Activated CD8-positive, alpha-beta memory T cell treated with anti-CD3 and anti-CD28 coated beads, Interleukin-2, amount 50 U/mL, for 1 hour (primary cell): ENCODE results near the gene KIAA1217.

Experiments used
- DNase-seq: peaks from one replicate; pipeline ENCODE4 v3.0.0-alpha.2; 2020; ENCODE audit errors: extremely low read depth

The KIAA1217 gene

GRCh38 chr10:24370877-24371276 is 161.9 kb downstream of the KIAA1217 start:
- no peak for DNase-seq

- DNase-seq: no peak
Measured at GRCh38 chr10:24371396-24371795, 162.5 kb downstream of the KIAA1217 start.

- no peak for DNase-seq
Measured at GRCh38 chr10:24374134-24374915, 165.4 kb downstream of the KIAA1217 start.

GRCh38 chr10:24375510-24375909 is 166.6 kb downstream of the KIAA1217 start:
- DNase-seq: no peak

GRCh38 chr10:24376731-24377130 is 167.8 kb downstream of the KIAA1217 start:
- no peak for DNase-seq

GRCh38 chr10:24378126-24378920 is 169.4 kb downstream of the KIAA1217 start:
- no peak for DNase-seq

- no peak for DNase-seq
Measured at GRCh38 chr10:24381235-24382010, 172.5 kb downstream of the KIAA1217 start.

GRCh38 chr10:24382045-24382444 is 173.1 kb downstream of the KIAA1217 start:
- no peak for DNase-seq

GRCh38 chr10:24382596-24382978 is 173.6 kb downstream of the KIAA1217 start:
- no peak for DNase-seq

GRCh38 chr10:24382979-24383663 is 174.2 kb downstream of the KIAA1217 start:
- no peak for DNase-seq

- no peak for DNase-seq
Measured at GRCh38 chr10:24383681-24384106, 174.8 kb downstream of the KIAA1217 start.

GRCh38 chr10:24384954-24385353 is 176.0 kb downstream of the KIAA1217 start:
- DNase-seq: no peak

GRCh38 chr10:24385776-24386175 is 176.8 kb downstream of the KIAA1217 start:
- no peak for DNase-seq

- DNase-seq: no peak
Measured at GRCh38 chr10:24390146-24390700, 181.3 kb downstream of the KIAA1217 start.

- no peak for DNase-seq
Measured at GRCh38 chr10:24390746-24391145, 181.8 kb downstream of the KIAA1217 start.

- no peak for DNase-seq
Measured at GRCh38 chr10:24393201-24393600, 184.3 kb downstream of the KIAA1217 start.

GRCh38 chr10:24394461-24395190 is 185.7 kb downstream of the KIAA1217 start:
- no peak for DNase-seq

GRCh38 chr10:24396396-24396795 is 187.5 kb downstream of the KIAA1217 start:
- no peak for DNase-seq

GRCh38 chr10:24397662-24398061 is 188.7 kb downstream of the KIAA1217 start:
- no peak for DNase-seq

GRCh38 chr10:24404567-24404966 is 195.6 kb downstream of the KIAA1217 start:
- DNase-seq: no peak

- no peak for DNase-seq
Measured at GRCh38 chr10:24405635-24406034, 196.7 kb downstream of the KIAA1217 start.
